Measurements from ENCODE around the gene SNX17. TPM values are rescaled to one million over a fixed set of nuclear protein-coding genes. Genes with fewer than 3 reads are reported as not detected.

The SNX17 gene
- total and polyA plus RNA-seq, 2 of the 13 experiments (the other 11 are each of a cell fraction or from before 2014, with no cell fraction given), result 75.0 to 109 TPM

GRCh38 chr2:27323596-27324285, 46.7 kb upstream of the SNX17 start (continued):
- TF ChIP-seq NFAT5 (CRISPR knock-in tag; IDR thresholded peaks at IDR 0.05) (no peak), KMT2B (CRISPR knock-in tag; IDR thresholded peaks at IDR 0.05) (no peak), ZBTB37 (CRISPR knock-in tag; IDR thresholded peaks at IDR 0.05) (no peak), PHF8 (CRISPR knock-in tag; IDR thresholded peaks at IDR 0.05) (no peak), GABPA (IDR thresholded peaks at IDR 0.05; ENCODE audit: low read depth, low read length) (no peak), GABPA (CRISPR knock-in tag; IDR thresholded peaks at IDR 0.05; ENCODE audit: low read depth) (0 out of 2 replicates have a peak, but pooled peaks have one; percentile 23), ATAD3A (CRISPR knock-in tag; IDR thresholded peaks at IDR 0.05) (no peak), ZNF136 (CRISPR knock-in tag; IDR thresholded peaks at IDR 0.05; ENCODE audit: low read depth) (no peak), ZNF549 (CRISPR knock-in tag; IDR thresholded peaks at IDR 0.05) (no peak), MNT (IDR thresholded peaks at IDR 0.05) (no peak), ASH2L (IDR thresholded peaks at IDR 0.05; ENCODE audit: insufficient read length, low read depth, low read length) (peak; percentile 21), MTA3 (CRISPR knock-in tag; IDR thresholded peaks at IDR 0.05) (no peak), ZBTB8A (CRISPR knock-in tag; IDR thresholded peaks at IDR 0.05; ENCODE audit: borderline replicate concordance, low read depth) (no peak), LBX2 (CRISPR knock-in tag; IDR thresholded peaks at IDR 0.05; ENCODE audit: borderline replicate concordance) (no peak), NFRKB (IDR thresholded peaks at IDR 0.05) (no peak), ZNF605 (CRISPR knock-in tag; IDR thresholded peaks at IDR 0.05) (0 out of 2 replicates have a peak, but pooled peaks have one; percentile 3), ESRRA (CRISPR knock-in tag; IDR thresholded peaks at IDR 0.05; ENCODE audit: low read depth) (0 out of 2 replicates have a peak, but pooled peaks have one; percentile 16), PRMT3 (CRISPR knock-in tag; IDR thresholded peaks at IDR 0.05; ENCODE audit: borderline replicate concordance, low read depth) (no peak), POLR2AphosphoS2 (IDR thresholded peaks at IDR 0.05; ENCODE audit: low read depth, low read length) (no peak), ATM (IDR thresholded peaks at IDR 0.05; ENCODE audit: borderline replicate concordance) (no peak), PPARG (CRISPR knock-in tag; conservative IDR thresholded peaks at IDR 0.05) (no peak), ZFAT (CRISPR knock-in tag; conservative IDR thresholded peaks at IDR 0.05) (no peak), PCBP2 (optimal IDR thresholded peaks at IDR 0.05; ENCODE audit: low read depth, low read length, poor library complexity, severe bottlenecking) (no peak)

All from HepG2 (cell line).